ENCODE data around the gene ACTG2. TPM values are rescaled to one million over a fixed set of nuclear protein-coding genes. Genes with fewer than 3 reads are reported as not detected.

ACTG2 gene
- total and polyA plus RNA-seq, 8 donors = 143 to 2,977 (median 957) TPM

GRCh38 chr2:73946215-73946614 is 53.4 kb downstream of the ACTG2 start:
- Histone ChIP-seq H3K4me1 (peaks cover 0 to 27% (median 0%) of the 10 kb centered on the region in 4 donors), H3K4me3 (no peak overlapping the region), H3K27ac (no peak overlapping the region), H3K9me3 (no peaks in the 10 kb centered on the region), H3K27me3 (no peaks in the 10 kb centered on the region), H3K36me3 (peaks cover 36 to 85% (median 72%) of the 10 kb centered on the region in 4 donors)
- intact Hi-C loops (cut with DNase I; ENCODE audit: low total_unique reads) = no loop called here
- no peak for DNase-seq
- TF ChIP-seq EP300 (IDR thresholded peaks at IDR 0.05) (no peak), POLR2AphosphoS5 (IDR thresholded peaks at IDR 0.05) (no peak), POLR2A (IDR thresholded peaks at IDR 0.05) (no peak)
- TF ChIP-seq, protein P1, sequence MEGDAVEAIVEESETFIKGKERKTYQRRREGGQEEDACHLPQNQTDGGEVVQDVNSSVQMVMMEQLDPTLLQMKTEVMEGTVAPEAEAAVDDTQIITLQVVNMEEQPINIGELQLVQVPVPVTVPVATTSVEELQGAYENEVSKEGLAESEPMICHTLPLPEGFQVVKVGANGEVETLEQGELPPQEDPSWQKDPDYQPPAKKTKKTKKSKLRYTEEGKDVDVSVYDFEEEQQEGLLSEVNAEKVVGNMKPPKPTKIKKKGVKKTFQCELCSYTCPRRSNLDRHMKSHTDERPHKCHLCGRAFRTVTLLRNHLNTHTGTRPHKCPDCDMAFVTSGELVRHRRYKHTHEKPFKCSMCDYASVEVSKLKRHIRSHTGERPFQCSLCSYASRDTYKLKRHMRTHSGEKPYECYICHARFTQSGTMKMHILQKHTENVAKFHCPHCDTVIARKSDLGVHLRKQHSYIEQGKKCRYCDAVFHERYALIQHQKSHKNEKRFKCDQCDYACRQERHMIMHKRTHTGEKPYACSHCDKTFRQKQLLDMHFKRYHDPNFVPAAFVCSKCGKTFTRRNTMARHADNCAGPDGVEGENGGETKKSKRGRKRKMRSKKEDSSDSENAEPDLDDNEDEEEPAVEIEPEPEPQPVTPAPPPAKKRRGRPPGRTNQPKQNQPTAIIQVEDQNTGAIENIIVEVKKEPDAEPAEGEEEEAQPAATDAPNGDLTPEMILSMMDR (IDR thresholded peaks at IDR 0.05) = no peak
- WGBS, 5 donors = 74 to 89% (median 82%) methylated on average over 1 of the region's 1 CpG

GRCh38 chr2:73946666-73947065 is 53.9 kb downstream of the ACTG2 start:
- WGBS, 5 donors = 70 to 94% (median 87%) methylated on average over 3 of the region's 3 CpGs

GRCh38 chr2:73947412-73948018 is 54.7 kb downstream of the ACTG2 start:
- Histone ChIP-seq H3K4me3 (no peak overlapping the region), H3K27ac (no peak overlapping the region), H3K36me3 (peaks cover 47 to 88% (median 85%) of the 10 kb centered on the region in 4 donors), H3K9me3 (no peaks in the 10 kb centered on the region), H3K27me3 (no peaks in the 10 kb centered on the region), H3K4me1 (peaks cover 0 to 34% (median 0%) of the 10 kb centered on the region in 4 donors)
- WGBS, 5 donors = 82 to 90% (median 86%) methylated on average over 5 of the region's 5 CpGs
- no peak for DNase-seq
- intact Hi-C loops (cut with DNase I; ENCODE audit: low total_unique reads) = no loop called here
- TF ChIP-seq POLR2A (IDR thresholded peaks at IDR 0.05) = no peak
- TF ChIP-seq, protein P1 (IDR thresholded peaks at IDR 0.05) = no peak
- no peak for TF ChIP-seq POLR2AphosphoS5 (IDR thresholded peaks at IDR 0.05)
- TF ChIP-seq EP300 (IDR thresholded peaks at IDR 0.05) = no peak

More at GRCh38 chr2:73946666-73947065, 53.9 kb downstream of the ACTG2 start:
- Histone ChIP-seq H3K27ac (no peak overlapping the region), H3K27me3 (no peaks in the 10 kb centered on the region), H3K9me3 (no peaks in the 10 kb centered on the region), H3K4me3 (no peak overlapping the region), H3K4me1 (peaks cover 0 to 27% (median 0%) of the 10 kb centered on the region in 4 donors), H3K36me3 (peaks cover 41 to 85% (median 76%) of the 10 kb centered on the region in 4 donors)
- TF ChIP-seq EP300 (IDR thresholded peaks at IDR 0.05) (no peak), POLR2AphosphoS5 (IDR thresholded peaks at IDR 0.05) (no peak)
- TF ChIP-seq, protein P1 (IDR thresholded peaks at IDR 0.05) = no peak
- DNase-seq = no peak
- intact Hi-C loops (cut with DNase I; ENCODE audit: low total_unique reads) = no loop called here

- intact Hi-C loops (cut with DNase I; ENCODE audit: low total_unique reads) = no loop called here
- Histone ChIP-seq H3K36me3 (peaks cover 54 to 94% (median 94%) of the 10 kb centered on the region in 4 donors), H3K27me3 (no peaks in the 10 kb centered on the region), H3K9me3 (no peaks in the 10 kb centered on the region), H3K4me1 (peaks cover 0 to 34% (median 0%) of the 10 kb centered on the region in 4 donors), H3K27ac (peak overlapping the region in 1 of 5 donors; percentile 27), H3K4me3 (no peak overlapping the region)
- TF ChIP-seq POLR2AphosphoS5 (IDR thresholded peaks at IDR 0.05) (no peak), POLR2A (IDR thresholded peaks at IDR 0.05) (no peak), EP300 (IDR thresholded peaks at IDR 0.05) (no peak)
- TF ChIP-seq, protein P1 (IDR thresholded peaks at IDR 0.05) = no peak
- no peak for DNase-seq
These were observed 57.0 kb downstream of the ACTG2 start for GRCh38 chr2:73949802-73950201.
